HG03280 (cell line): ENCODE data around the gene METTL24.

ENCODE experiments used
- ATAC-seq: cut with Tn5 transposase; IDR thresholded peaks from one replicate; pipeline ENCODE4 v1.9.1; 2021; ENCODE audit warnings: mild to moderate bottlenecking, moderate library complexity; ENCODE audit not compliant: unreplicated experiment

METTL24 gene, protein sequence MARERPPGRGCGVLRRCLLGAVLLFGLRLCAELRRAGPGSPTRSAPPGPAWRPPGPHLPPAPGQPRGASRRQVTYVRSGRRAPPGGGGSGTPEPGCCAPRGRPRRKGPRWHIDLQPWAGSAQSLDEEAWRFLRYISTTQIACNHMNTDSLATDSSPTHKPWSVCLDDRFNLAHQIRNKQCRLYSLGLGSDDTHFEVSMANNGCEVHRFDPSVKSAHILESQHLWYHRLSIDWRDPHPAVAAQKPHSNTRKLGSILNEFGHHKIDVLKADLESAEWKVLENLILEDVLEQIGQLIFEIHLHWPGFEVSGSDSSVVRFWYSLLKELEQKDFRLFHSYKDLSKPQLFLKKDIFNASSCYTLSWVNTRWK

DNA sequence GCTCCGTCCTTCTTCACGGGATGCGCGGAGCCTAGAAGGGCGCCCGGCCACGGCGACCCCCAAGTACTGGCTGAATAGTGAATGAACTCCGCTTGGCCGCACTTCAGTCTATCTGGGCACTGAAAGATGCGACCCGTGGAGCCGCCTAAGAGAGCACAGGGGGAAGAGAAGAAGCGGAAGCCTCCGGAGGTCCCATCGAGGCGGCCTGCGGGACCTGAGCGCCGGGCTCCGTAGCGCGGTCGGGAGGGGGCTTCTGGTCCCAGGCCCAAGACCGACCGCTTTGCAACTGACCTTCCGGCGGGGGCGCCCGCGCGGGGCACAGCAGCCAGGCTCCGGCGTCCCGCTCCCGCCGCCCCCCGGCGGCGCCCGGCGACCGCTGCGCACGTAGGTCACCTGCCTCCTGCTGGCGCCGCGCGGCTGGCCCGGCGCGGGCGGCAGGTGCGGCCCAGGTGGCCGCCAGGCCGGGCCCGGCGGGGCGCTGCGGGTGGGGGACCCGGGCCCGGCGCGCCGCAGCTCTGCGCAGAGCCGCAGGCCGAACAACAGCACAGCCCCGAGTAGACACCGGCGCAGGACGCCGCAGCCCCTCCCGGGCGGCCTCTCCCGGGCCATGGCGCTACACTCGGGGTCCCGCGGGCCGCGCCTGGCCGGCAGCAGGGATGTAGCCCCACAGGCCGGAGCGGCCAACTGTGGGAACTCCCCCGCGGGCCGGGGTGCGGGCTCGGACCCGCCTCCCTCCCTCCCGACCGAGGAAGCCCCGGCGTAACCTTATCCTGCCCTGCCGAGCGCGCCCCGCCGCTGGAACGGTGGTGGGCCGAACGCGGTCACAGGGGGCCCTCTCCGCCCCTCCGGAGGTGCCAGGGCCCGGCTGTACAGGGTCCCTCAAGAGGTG is at the start of gene METTL24:
TSS of gene METTL24 (minus strand) at position 686 of the 889 bp plus-strand sequence. CDS start at position 609, 77 bp downstream.
- ATAC-seq, result no peak

DNA sequence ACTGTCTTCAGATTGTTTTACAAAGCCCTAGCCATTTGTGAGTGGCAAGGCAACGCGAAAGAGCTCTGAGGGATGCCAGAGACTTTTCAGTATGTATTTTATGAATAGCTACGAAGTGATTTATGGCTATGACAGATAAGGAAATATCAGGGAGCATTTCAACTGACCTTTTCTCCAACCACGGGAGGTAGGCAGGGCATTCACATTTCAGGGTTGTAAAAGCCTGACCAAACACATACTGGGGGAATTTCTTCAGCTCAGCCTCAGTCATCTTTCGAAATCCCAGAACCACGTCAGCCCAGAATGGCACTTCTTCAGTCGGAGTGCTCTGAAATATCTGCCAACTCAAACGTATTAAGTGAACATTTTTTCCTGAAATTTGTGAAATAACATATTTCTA is 46.5 kb upstream of the METTL24 start:
- no peak for ATAC-seq

DNA sequence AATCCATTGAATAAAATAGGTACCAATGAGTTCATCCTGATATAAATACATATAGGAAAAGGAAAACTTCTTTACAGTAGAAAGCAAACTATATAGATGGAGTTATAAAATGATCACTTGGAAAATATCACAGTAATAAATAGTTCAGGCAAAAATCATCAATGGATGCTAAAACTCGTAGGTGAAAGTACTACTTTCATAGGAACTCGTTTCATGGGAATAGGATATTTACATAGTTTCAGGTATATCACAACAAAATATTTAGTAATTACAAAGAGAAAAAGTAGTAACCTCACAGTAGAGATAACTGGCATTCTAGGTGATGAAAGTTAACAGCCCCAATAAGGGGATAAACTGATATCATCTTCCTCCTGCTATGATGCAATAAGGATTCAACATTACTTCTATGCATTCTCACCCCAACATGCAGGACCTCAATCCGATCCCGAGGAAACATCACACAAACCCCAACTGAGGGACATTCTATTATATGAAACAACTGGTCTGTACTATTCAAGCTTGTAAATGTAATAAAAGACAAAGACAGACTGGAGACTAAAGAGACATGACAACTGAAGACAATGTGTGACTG is 43.5 kb upstream of the METTL24 start:
- no peak for ATAC-seq

DNA sequence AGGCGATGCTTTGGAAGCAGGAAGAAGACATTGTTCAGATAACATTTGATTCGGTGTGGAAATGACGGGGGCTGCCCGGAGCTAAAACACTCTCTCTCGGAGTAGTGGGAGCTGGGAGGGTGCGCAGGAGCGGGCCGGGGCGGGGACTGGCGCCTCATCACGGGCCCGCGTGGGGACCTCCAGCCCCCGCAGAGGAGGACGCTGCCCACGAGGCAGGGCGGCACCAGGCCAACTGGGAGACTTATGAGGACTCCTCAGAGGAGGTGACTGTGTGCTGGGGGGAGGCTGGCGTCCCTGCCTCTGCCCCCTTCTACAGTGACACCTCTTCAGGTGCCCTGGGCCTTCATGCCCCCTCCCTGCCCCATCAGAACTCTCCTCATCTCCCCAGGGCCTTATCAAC is 42.1 kb upstream of the METTL24 start:
- no peak for ATAC-seq

DNA sequence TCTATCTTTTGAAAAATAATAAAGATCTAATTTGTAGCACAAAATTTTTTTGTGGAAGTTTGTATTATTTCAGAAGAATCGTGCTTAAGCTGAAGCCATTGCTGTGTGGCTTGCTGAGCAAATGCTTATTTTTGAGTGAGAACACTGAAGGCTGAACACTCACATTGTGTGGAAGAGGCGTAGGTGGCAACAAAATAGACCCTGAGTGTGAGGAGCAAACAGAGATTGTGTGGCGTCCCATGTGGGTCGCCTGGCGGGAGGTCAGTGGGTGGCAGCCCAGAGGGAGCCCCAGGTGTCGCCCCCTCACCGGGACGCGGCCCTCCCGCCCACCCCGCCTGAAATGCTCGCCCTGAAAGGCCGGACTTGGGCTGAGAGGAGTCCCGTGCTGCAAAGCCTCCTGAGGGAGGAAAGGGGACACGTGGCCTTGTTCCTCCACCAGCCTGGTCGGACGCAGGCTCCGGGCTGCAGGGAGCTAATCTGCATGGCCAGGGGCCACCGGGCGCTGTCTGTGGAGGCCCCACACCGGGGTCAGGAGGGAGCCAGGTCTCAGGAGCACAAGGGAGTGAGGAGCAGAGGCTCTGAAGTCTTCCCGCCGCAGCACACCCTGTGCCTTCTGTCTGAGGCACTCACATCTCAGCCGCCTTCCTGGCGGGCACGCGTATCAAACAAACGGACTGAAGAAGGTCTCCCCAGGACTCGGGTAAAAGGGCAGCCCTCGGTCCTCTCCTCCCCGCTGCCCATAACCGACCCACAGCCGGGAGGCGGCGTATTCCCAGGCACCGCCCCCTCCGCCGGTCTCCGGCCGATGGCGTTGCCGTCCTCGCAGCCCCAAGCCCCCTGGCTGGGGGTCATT is 41.3 kb upstream of the METTL24 start:
- ATAC-seq, result no peak

DNA sequence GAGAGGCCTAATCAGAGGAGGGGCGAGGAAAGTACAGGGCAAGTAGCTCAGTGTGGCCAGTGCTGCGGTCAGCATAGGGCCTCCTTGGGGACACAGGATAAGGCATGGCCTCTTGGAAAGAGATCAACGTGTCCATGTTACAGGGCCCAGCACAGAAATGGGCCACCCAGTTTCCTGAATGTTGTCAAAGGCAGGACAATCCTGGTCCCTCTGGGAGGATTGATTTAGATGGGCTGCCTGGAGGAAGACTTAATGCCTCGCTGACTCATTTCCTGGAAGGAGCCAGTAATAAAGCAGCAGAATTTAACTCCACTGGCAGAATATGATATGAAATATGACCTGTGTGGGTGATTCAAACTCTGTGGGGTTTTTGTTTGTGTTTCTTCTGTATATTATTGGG is 40.6 kb upstream of the METTL24 start:
- ATAC-seq, result no peak

DNA sequence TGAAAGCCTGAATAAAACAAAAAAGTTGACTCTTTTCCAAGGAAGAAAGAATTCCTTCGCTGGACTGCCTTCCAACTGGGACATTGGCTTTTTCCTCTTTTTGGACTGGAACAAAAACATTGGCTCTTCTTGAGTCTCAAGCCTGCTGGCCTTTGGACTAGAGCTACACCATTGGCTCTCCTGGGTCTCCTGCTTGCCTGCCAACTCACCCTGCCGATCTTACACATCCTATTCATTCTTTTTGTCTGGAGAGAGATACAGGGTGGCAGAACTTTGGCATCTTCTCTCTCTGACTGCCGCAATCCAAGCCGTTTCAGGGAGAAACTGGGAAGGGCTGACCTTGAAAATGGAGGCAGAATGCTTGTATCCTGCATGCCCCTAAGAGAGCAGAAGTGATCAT is 37.1 kb upstream of the METTL24 start:
- ATAC-seq, result no peak

DNA sequence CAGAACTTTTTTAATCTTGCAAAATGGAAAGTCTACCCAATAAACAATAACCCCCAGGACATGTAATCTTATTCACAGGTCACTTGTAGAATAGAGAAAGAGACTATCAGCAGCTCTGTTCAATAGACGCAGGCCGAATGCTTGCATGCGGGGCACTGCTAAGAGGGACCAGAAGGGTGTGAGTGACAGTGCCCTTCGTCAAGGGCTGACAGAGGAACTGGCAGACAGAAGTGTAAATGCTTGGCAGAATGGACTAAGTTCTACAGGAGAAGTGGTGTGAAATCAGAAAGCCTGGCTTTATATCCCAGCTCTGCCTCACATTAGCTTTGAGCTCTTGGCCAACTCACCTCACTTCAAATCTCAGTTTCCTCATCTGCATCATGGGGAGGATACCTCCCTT is 36.3 kb upstream of the METTL24 start:
- no peak for ATAC-seq

DNA sequence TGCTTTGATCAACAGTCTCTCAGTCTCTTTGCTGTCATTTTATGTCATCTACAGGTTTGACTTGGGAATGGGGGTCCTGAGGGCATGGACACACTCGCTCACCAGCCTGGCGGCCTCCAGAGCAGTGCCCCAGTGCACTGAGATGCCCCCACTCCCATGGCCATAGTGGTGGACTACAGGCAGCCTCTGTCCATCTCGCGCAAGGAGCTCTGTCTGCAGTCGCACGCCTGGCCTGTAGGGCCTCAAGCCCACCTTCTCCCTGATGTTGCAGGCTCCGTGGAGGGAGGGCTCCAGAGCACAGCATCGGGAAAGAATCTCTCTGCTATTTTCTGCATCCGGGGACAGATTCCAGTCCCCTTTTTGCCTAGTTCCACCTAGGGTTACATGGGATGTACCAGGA is 34.6 kb upstream of the METTL24 start:
- ATAC-seq, result no peak

DNA sequence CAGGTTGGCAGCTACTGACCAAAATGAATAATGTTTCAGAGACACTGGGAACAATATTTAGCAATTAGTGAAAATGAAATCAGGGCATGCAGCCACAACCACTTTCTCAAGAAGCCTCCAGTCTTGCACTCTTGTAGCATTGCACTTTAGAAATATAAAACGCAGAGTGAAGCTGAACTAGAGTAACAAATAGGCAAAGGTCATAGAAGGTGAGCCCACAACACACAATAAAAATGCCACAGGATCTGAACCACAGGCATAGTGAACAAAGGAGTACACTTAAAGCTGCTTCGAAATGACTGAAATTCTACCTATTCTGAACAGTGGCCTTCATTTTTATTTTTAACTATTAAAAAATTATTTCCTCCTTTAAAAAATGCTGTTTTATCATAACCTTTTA is 32.3 kb upstream of the METTL24 start:
- no peak for ATAC-seq

DNA sequence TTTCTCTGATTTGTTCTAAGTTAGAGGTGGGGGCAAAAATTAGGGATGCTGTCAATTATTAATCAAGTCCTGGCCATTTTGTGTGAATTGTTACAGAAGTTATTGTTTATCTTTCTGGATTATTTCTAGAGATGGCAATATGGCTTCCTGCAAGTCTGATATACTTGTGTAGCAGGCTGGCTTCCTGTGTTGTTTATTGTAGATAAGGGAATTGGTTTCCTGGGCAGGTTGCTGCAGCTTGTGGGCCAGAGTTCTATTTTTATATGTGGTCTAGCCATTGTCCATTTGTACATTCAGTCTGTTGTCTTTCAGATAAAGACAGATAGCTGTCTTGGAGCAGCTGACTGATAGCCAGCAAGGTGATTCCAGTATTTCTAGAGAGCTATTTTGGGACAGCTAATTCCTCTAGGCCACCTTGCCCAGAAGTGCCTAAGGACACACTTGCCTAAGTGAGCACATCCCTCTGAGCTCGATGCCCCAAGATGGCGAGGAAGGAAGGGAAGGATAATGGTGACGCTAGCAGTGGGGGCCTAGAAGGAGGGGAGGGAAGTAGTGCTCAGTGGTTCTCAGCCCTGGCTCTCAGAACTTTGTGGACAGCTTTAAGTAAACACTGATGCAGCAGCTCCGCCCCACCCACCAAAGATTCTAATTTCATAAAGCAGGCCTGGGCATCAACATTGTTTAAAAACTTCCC is 31.7 kb upstream of the METTL24 start:
- no peak for ATAC-seq

DNA sequence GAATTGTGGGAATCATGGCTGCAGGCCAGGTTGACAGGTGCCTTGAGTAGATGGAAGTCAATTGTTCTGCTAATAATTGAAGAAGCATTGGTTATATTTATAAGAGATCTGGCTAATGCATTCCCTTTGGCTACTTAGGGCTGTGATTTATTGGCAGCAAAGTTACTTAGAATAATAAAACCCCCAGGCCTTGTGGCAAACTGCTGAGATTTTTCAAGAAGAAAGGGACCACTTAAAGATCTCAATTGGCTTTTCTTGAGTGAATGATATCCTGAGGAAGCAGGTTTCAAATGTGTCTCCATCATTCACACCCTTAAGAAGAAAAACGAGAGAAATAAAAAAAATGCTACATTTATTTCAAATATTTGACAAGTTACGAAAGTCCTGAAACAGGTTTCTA is 29.8 kb upstream of the METTL24 start:
- no peak for ATAC-seq

DNA sequence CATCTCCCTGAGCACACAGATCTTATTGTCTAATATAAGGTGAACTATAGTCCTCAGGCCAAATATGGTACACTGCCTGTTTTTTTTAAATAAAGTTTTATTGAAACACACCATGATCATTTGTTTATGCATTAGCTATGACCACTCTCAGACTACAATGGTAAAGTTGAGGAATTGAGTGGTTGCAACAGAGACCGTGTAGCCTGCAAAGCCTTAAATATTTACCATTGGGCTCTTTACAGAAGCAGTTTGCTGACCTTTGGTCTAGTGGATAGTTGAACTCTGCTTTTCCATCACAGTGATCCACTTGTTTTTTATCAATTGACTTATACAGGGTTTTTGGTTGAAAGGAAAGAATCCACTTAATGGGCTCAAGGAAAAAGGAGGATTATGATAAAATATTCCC is 27.3 kb upstream of the METTL24 start:
- ATAC-seq, result no peak

DNA sequence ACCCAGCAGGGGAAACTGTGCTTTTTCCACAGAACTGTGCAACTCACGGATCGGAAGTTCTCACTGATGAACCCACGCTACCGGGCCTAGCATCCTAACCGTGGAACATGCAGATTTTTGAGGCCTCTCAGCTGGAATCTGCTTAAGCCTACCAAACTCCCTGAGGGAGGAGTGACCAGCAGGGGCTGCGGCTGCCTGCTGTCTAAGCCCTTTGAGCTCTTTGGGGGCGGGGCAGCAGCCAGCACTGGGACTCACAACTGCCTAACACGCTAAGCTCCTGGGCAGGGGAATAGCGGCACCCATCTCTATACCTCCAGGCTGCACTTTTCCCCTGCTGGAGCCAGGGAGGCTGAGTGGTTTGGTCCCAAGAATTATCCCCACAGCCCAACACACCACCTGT is 20.4 kb upstream of the METTL24 start:
- ATAC-seq, result no peak

DNA sequence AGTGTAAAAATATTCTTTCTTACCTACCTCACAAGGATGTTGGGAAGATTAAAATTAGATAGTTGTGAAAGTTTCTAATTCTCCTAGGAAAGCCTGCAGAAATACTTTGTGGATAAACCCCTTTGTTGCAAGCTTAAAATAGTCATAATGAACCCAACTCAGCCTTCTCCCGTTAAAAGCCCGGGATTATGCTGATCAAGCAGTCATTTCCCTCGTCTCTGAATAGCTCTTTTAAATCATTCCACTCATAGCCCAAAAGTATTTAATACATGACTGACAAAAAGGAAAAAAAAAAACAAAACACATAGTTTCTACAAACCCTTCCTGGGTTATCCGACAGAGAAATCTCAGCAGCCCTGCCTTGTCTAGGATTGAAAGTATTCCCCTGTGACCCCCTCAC is 10.9 kb upstream of the METTL24 start:
- no peak for ATAC-seq

DNA sequence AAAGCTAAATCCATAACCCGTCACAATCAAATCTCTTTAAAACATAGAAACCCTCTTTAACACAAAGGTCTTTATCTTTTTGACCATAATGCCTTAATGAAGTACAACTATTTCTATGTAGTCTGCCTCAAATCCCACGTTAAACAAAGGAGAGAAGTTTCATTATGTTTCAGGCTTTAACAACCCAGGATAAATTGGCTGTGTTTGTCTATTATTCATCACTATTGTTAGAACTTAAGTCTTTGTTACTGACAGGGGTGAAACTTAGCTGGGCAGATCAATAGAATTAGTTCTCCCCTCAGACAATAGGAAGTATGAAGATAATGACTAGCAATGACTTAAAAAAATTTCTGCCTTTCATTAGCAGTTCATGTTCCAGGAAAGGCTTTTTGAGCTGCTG is 10.1 kb upstream of the METTL24 start:
- ATAC-seq, result no peak

DNA sequence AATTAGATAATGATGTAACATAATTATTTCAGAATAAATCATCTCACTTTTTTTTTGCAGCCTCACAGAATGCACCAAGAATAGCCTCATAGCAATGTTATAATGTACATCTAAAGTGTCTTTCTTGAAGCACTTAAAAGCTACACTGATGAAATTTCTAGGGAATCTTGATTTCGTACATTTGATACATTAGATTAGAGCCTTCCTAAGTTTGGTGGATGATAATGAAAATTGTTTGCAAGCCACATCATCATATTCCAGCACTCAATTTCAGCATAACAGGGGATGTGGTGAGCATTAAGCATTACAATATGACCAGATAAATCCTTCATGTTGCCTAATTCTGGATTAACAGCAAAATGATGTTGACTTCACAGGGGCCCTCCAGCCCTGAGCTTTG is 9.7 kb upstream of the METTL24 start:
- ATAC-seq, result no peak

DNA sequence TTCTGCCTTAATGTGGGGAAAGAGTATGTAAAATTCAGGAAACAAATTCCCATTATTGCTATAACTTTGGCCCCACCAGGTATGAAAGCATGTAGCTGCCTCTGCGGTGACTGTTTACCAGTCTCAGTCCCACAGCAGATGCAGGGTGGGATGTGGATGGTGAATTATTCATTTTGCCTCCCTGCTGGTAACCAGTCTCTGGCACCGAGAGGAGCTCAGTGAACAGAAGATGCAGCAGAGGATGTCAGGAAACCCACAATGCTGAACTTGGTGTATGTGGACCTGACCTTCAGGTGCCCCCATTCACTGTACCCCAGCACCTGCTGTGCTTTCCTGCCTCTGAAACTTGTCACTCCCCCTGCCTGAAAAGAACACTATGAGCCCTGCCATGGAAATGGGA is 8.8 kb upstream of the METTL24 start:
- ATAC-seq, result no peak

DNA sequence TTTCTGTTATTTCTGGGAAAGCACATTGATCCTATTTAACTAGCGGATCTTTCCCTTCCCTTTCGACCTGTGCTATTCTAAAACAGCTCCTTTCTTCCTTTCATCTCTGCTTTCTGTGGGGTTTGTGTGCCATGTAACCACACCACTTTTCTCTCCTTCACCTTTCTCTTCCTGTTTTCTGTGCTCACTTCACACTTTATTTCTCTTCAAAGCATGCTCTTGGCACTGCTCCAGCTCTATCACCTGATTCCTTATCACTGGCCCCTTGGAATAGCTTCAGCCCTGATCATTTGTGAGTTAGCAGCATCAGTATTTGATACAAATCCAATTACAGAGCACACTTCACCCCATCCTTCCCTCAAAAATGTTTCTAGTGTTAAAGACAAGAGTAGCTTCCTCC is 8.1 kb upstream of the METTL24 start:
- ATAC-seq, result no peak

DNA sequence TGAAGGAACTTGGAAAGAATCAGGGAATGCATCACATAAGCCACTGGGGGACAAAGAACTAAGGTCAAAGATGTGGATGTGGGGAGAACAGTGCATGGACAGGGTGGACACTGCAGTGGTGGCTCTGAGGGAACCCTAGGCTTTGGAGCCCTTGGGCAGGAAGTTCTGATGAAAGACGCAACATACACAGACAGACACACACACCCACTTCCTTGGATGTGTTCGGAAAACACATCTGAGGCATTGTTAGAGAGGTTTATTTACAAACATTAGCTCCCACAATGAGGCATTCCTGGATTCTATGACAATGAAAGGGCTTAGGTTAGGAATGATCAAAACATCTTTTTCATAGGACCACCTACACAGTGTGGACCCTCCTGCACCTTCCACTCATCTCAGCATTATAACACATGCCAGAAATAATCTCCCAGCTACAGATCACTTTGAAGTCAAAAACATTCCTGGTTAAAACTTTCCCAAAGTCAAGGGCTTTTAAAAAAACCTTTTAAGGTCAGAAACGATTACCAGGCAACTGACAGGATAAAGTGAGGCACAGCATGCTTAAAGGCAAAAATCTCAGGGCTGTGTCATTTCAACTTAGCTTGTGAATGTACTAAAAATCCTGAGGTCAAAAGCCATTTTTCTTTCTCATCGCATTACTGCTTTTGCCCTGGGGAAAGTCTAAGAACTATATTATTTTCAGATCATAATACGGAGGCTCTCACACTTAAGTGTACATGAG is 6.4 kb upstream of the METTL24 start:
- no peak for ATAC-seq
